K562 (cell line): ENCODE data around the gene LY6G6F. TPM values are rescaled to one million over a fixed set of nuclear protein-coding genes. Genes with fewer than 3 reads are reported as not detected.

Source experiments
- ETV1 ChIP-seq: fragments of 450-650 bp; conservative IDR thresholded peaks from 2 replicates; pipeline ENCODE4 v1.6.1; 2016; ENCODE audit warnings: missing genetic modification characterization, control low read depth, low read depth, missing compliant biosample characterization
- HIVEP1 ChIP-seq: fragments of 250-450 bp; sonication (Bioruptor Pico); IDR thresholded peaks from 2 replicates; pipeline ENCODE4 v1.4.0; 2020; ENCODE audit warnings: mild to moderate bottlenecking
- KLF13 ChIP-seq: fragments of 450-650 bp; IDR thresholded peaks from 2 replicates; pipeline ENCODE4 v1.6.1; 2016; ENCODE audit warnings: missing genetic modification characterization, low read depth, mild to moderate bottlenecking, missing compliant biosample characterization, moderate library complexity, borderline replicate concordance
- MCM3 ChIP-seq: fragments of 450-650 bp; IDR thresholded peaks from 2 replicates; pipeline ENCODE4 v1.6.1; 2016
- NFXL1 ChIP-seq: fragments of 450-650 bp; formaldehyde crosslinking; IDR thresholded peaks from 2 replicates; pipeline ENCODE4 v1.4.0; 2021; ENCODE audit warnings: mild to moderate bottlenecking
- NR2F6 ChIP-seq: fragments of 450-650 bp; formaldehyde crosslinking; IDR thresholded peaks from 2 replicates; pipeline ENCODE4 v1.4.0; 2020; ENCODE audit warnings: mild to moderate bottlenecking
- OTX1 ChIP-seq: fragments of 450-650 bp; formaldehyde crosslinking; IDR thresholded peaks from 2 replicates; pipeline ENCODE4 v1.4.0; 2022; ENCODE audit warnings: mild to moderate bottlenecking
- SMAD2 ChIP-seq: fragments of 150-350 bp; IDR thresholded peaks from 2 replicates; pipeline ENCODE4 v1.6.1; 2014; ENCODE audit warnings: low read depth, mild to moderate bottlenecking, low read length
- SMAD4 ChIP-seq: fragments of 250-450 bp; sonication (Bioruptor Pico); conservative IDR thresholded peaks from 2 replicates; pipeline ENCODE4 v1.8.0; 2021; ENCODE audit warnings: inconsistent platforms, mild to moderate bottlenecking, moderate library complexity
- SP1 ChIP-seq: sonication (generic); formaldehyde crosslinking; IDR thresholded peaks from 2 replicates; pipeline ENCODE4 v1.8.1; 2022; ENCODE audit warnings: mild to moderate bottlenecking, missing genetic modification reagents
- SREBF2 ChIP-seq: sonication (generic); formaldehyde crosslinking; IDR thresholded peaks from 2 replicates; pipeline ENCODE4 v1.4.0; 2020; ENCODE audit warnings: mild to moderate bottlenecking, missing genetic modification reagents
- SRF ChIP-seq, 2 experiments: fragments of 250-450, 450-650 bp in 1 of 2; sonication (Bioruptor Pico) in 1 of 2; sonication (generic) in 1 of 2; formaldehyde crosslinking; IDR thresholded peaks; 2 replicates each; pipeline versions ENCODE4 v1.5.0 to v1.5.1; 2020 to 2022; ENCODE audit warnings: mild to moderate bottlenecking in 1 of 2, missing genetic modification reagents in 1 of 2
- TAF1 ChIP-seq: IDR thresholded peaks from 2 replicates; pipeline ENCODE4 v1.6.1; 2011; ENCODE audit warnings: mild to moderate bottlenecking, low read length, moderate library complexity; ENCODE audit not compliant: insufficient read depth, control insufficient read depth, severe bottlenecking; ENCODE audit errors: extremely low read depth
- ZNF175 ChIP-seq: fragments of 200-800 bp; sonication (Bioruptor generic); IDR thresholded peaks from 2 replicates; pipeline ENCODE4 v1.6.1; 2016; ENCODE audit warnings: low read depth, mild to moderate bottlenecking, missing genetic modification characterization, missing compliant biosample characterization
- ZNF263 ChIP-seq: sonication (generic); formaldehyde crosslinking; IDR thresholded peaks from 2 replicates; pipeline ENCODE4 v1.8.0; 2022; ENCODE audit warnings: mild to moderate bottlenecking, missing genetic modification reagents, borderline replicate concordance
- ZNF311 ChIP-seq: fragments of 250-450 bp; sonication (Bioruptor Pico); IDR thresholded peaks from 2 replicates; pipeline ENCODE4 v1.4.0; 2020; ENCODE audit warnings: mild to moderate bottlenecking, moderate library complexity
- ZNF408 ChIP-seq: fragments of 250-450 bp; sonication (Bioruptor Pico); IDR thresholded peaks from 2 replicates; pipeline ENCODE4 v1.4.0; 2020; ENCODE audit warnings: low read depth, mild to moderate bottlenecking, moderate library complexity
- polyA plus RNA-seq, 8 experiments: library from polyadenylated mRNA; depleted of rRNA in 4 of 8; stranded (reverse) in 5 of 8; unstranded in 3 of 8; fragments of >200 nt; fragmentation: Nextera tagmentation in 2 of 8; fragmentation: Illumina TruSeq in 1 of 8; extraction: Ambion mirVana in 2 of 8; extraction: Trizol in 1 of 8; gene quantifications; 2 replicates each; pipeline versions ENCODE4 v1.2.1 to v1.2.3, GENCODE V29; 2011 to 2014; ENCODE audit warnings: inconsistent platforms in 1 of 8, missing spikeins in 1 of 8
- total RNA-seq, 7 experiments: library from RNA; depleted of rRNA in 6 of 7; stranded (reverse); fragments of >200 nt in 6 of 7; fragmentation: Illumina TruSeq in 2 of 7; extraction: Trizol in 2 of 7; gene quantifications; 2 replicates each; pipeline versions ENCODE4 v1.2.1 to v1.2.3, GENCODE V29; 2011 to 2021; ENCODE audit warnings: low replicate concordance in 1 of 7
- TF ChIP-seq, protein P1 (sequence below): fragments of 250-450 bp; sonication (Bioruptor Pico); IDR thresholded peaks from 2 replicates; pipeline ENCODE4 v1.8.0; 2022; ENCODE audit warnings: inconsistent platforms, mild to moderate bottlenecking, moderate library complexity, borderline replicate concordance
- TF ChIP-seq, protein P2 (sequence below), 2 experiments: fragments of 450-650 bp in 1 of 2; sonication (generic) in 1 of 2; formaldehyde crosslinking in 1 of 2; IDR thresholded peaks in 1 of 2; conservative IDR thresholded peaks in 1 of 2; 2 replicates each; pipeline versions ENCODE4 v1.6.1 to v1.8.1; 2016 to 2023; ENCODE audit warnings: mild to moderate bottlenecking in 2 of 2, moderate library complexity in 2 of 2, inconsistent platforms in 1 of 2, missing genetic modification reagents in 1 of 2
- TF ChIP-seq, protein P3 (sequence below): fragments of 450-650 bp; IDR thresholded peaks from 2 replicates; pipeline ENCODE4 v1.7.1; 2018; ENCODE audit warnings: mild to moderate bottlenecking, low read depth; ENCODE audit not compliant: partially characterized antibody
- TF ChIP-seq, protein P4 (sequence below): fragments of 450-650 bp; IDR thresholded peaks from 2 replicates; pipeline ENCODE4 v1.6.1; 2016; ENCODE audit warnings: low read depth, mild to moderate bottlenecking, moderate library complexity

Gene LY6G6F
- total and polyA plus RNA-seq, 9 of the 15 experiments (the other 6 are each of a cell fraction or from before 2014, with no cell fraction given) = 0.14 to 0.50 (median 0.28) TPM; not detected in 2

DNA sequence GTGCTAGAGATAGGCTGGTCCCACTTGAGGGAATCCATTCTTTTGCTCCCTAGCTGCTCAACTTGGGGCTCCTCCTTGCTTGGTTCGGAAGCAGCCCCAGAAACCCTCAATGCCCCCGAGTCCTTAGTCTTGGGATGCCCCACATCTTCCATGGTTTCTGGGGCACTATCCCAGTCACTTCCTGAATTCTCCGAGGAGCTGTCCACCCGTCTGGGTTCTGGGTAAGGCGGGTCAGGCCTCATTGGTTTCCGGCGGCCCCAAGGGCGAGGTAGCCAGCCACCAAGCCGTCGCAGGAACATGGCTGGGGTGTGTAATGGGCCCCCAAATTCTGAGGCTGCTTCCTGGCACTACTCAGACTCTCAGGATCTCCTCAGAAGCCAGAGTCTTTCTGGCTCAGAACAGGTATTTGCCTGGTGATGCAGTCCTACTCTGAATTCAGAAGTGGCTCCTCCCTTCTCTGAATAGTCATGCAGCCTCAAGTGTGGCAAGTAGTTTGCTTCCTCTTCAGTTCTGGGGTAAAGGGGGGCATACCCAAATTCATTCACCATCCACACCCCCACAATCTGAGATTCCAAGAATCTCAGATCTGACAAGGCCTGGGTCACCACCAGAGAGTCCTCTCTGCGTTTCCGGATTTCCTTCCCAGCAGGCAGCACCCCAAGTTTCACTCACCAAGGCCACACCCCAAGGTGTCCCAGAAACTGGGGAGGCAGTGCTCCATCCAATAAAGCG is 46.9 kb upstream of the LY6G6F start (continued):
- peak; percentile 57 for TF ChIP-seq ETV1 (tag)
- no peak for TF ChIP-seq OTX1 (CRISPR knock-in tag)
- TF ChIP-seq MCM3 = no peak
- TF ChIP-seq, protein P1, sequence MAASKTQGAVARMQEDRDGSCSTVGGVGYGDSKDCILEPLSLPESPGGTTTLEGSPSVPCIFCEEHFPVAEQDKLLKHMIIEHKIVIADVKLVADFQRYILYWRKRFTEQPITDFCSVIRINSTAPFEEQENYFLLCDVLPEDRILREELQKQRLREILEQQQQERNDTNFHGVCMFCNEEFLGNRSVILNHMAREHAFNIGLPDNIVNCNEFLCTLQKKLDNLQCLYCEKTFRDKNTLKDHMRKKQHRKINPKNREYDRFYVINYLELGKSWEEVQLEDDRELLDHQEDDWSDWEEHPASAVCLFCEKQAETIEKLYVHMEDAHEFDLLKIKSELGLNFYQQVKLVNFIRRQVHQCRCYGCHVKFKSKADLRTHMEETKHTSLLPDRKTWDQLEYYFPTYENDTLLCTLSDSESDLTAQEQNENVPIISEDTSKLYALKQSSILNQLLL (CRISPR knock-in tag) = 0 out of 2 replicates have a peak, but pooled peaks have one; percentile 18
- TF ChIP-seq HIVEP1 (CRISPR knock-in tag) = no peak
- peak; percentile 74; the same call in 1 of the 2 replicates for TF ChIP-seq NR2F6
- no peak for TF ChIP-seq SMAD2
- no peak; the same call in 1 of the 2 replicates for TF ChIP-seq SP1 (CRISPR knock-in tag)
- TF ChIP-seq SMAD4 (CRISPR knock-in tag) = peak; percentile 58
- TF ChIP-seq, protein P2, sequence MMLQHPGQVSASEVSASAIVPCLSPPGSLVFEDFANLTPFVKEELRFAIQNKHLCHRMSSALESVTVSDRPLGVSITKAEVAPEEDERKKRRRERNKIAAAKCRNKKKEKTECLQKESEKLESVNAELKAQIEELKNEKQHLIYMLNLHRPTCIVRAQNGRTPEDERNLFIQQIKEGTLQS (IDR thresholded peaks at IDR 0.05) = no peak
- TF ChIP-seq, protein P2 (CRISPR knock-in tag; conservative IDR thresholded peaks at IDR 0.05) = peak; percentile 28; the same call in 1 of the 2 replicates
- TF ChIP-seq ZNF263 = peak; percentile 82
- TF ChIP-seq NFXL1 = no peak
- 0 out of 2 replicates have a peak, but pooled peaks have one; percentile 29 for TF ChIP-seq SREBF2 (CRISPR knock-in tag)
- TF ChIP-seq, protein P3, sequence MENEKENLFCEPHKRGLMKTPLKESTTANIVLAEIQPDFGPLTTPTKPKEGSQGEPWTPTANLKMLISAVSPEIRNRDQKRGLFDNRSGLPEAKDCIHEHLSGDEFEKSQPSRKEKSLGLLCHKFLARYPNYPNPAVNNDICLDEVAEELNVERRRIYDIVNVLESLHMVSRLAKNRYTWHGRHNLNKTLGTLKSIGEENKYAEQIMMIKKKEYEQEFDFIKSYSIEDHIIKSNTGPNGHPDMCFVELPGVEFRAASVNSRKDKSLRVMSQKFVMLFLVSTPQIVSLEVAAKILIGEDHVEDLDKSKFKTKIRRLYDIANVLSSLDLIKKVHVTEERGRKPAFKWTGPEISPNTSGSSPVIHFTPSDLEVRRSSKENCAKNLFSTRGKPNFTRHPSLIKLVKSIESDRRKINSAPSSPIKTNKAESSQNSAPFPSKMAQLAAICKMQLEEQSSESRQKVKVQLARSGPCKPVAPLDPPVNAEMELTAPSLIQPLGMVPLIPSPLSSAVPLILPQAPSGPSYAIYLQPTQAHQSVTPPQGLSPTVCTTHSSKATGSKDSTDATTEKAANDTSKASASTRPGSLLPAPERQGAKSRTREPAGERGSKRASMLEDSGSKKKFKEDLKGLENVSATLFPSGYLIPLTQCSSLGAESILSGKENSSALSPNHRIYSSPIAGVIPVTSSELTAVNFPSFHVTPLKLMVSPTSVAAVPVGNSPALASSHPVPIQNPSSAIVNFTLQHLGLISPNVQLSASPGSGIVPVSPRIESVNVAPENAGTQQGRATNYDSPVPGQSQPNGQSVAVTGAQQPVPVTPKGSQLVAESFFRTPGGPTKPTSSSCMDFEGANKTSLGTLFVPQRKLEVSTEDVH = peak; percentile 31
- TF ChIP-seq TAF1 = peak; percentile 19
- no peak for TF ChIP-seq SRF (CRISPR knock-in tag; IDR thresholded peaks at IDR 0.05)
- TF ChIP-seq ZNF408 (CRISPR knock-in tag) = 0 out of 2 replicates have a peak, but pooled peaks have one; percentile 49
- no peak for TF ChIP-seq KLF13 (tag)
- TF ChIP-seq, protein P4, sequence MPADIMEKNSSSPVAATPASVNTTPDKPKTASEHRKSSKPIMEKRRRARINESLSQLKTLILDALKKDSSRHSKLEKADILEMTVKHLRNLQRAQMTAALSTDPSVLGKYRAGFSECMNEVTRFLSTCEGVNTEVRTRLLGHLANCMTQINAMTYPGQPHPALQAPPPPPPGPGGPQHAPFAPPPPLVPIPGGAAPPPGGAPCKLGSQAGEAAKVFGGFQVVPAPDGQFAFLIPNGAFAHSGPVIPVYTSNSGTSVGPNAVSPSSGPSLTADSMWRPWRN = 0 out of 2 replicates have a peak, but pooled peaks have one; percentile 31
- TF ChIP-seq ZNF175 (CRISPR knock-in tag) = peak; percentile 43; the same call in 1 of the 2 replicates
- TF ChIP-seq ZNF311 = no peak
